HL-60 (cell line): ENCODE results near the gene C14orf39.
A peak's percentile ranks its signal among the peaks of the same experiment; 100 is the strongest.

Source experiments
- DNase-seq, 2 experiments: peaks; one replicate each; pipeline ENCODE4 v3.0.0-alpha.2; 2010 to 2020; ENCODE audit warnings: low read depth in 1 of 2, low spot score in 1 of 2
- H3K27ac ChIP-seq: fragments of 250-450 bp; sonication (Bioruptor Pico); replicated peaks from 2 replicates; pipeline ENCODE4 v1.5.1; 2020; ENCODE audit warnings: mild to moderate bottlenecking, moderate library complexity
- H3K27me3 ChIP-seq: fragments of 250-450 bp; sonication (Bioruptor Pico); 2 replicates; pipeline ENCODE4 v1.5.1; 2021; ENCODE audit warnings: mild to moderate bottlenecking, moderate library complexity; ENCODE audit not compliant: insufficient read depth, poor library complexity, severe bottlenecking
- H3K4me3 ChIP-seq: replicated peaks from 2 replicates; pipeline ENCODE4 v1.5.1; 2011; ENCODE audit warnings: mild to moderate bottlenecking, control low read depth, low read length; ENCODE audit not compliant: insufficient read depth
- GABPA ChIP-seq: IDR thresholded peaks from 2 replicates; pipeline ENCODE4 v1.6.1; 2012; ENCODE audit warnings: low read depth
- POLR2AphosphoS5 ChIP-seq: IDR thresholded peaks from 2 replicates; pipeline ENCODE4 v1.6.1; 2012; ENCODE audit warnings: low read depth
- SPI1 ChIP-seq: IDR thresholded peaks from 2 replicates; pipeline ENCODE4 v1.6.1; 2012; ENCODE audit warnings: low read depth, mild to moderate bottlenecking, borderline replicate concordance
- TF ChIP-seq, protein P1 (sequence below): IDR thresholded peaks from 2 replicates; pipeline ENCODE4 v1.6.1; 2012; ENCODE audit warnings: low read depth; ENCODE audit not compliant: insufficient replicate concordance
- TF ChIP-seq, protein P2 (sequence below): IDR thresholded peaks from one replicate; pipeline ENCODE4 v1.5.1; 2011; ENCODE audit warnings: low read length, control low read depth, inconsistent platforms; ENCODE audit not compliant: insufficient read depth

C14orf39 gene

DNA sequence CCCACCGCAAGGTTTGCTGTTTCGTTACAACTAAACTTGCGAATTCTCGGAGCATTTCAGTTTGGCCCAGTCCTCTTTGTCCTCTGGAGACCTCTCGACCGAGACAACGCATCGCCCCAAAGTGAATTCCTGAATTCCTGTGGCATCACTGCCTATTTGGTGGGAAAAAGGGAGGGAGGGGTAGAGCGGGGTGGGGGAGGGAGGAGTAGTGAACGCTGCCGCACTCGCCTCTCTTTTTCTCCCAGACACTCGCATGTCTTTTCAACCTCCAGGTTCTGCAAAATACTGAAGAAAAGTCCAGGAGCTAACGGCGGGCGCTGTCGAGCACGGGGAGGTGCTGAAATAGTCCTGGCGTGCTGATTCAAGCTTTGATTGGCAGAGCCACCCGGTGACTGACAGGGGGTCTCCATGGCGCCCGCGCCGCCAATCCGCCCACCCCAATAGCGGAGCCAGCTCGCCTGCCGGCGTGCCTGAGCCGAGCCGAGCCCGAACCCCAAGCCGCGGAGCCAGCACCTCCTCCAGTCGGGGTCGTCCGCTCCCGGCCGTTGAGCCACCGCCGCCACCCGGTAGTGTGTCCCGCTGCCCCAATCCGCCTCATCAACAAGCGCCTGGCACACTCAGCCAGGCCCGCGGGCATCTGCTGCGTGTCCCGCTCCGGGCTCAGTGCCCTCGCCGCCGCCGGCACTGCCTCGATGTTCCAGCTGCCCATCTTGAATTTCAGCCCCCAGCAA is 23.0 kb upstream of the C14orf39 start, which contains the start of gene SIX6:
Gene SIX6, plus strand, starts transcription at position 440 of the 731 bp plus-strand sequence. Its CDS starts 253 bp downstream, at position 693.
- Histone ChIP-seq H3K4me3 (no peak within 1 kb of the TSS), H3K27ac (no peak within 1 kb of the TSS), H3K27me3 (peaks cover 94% of the 10 kb centered on the region)
- TF ChIP-seq, protein P1, sequence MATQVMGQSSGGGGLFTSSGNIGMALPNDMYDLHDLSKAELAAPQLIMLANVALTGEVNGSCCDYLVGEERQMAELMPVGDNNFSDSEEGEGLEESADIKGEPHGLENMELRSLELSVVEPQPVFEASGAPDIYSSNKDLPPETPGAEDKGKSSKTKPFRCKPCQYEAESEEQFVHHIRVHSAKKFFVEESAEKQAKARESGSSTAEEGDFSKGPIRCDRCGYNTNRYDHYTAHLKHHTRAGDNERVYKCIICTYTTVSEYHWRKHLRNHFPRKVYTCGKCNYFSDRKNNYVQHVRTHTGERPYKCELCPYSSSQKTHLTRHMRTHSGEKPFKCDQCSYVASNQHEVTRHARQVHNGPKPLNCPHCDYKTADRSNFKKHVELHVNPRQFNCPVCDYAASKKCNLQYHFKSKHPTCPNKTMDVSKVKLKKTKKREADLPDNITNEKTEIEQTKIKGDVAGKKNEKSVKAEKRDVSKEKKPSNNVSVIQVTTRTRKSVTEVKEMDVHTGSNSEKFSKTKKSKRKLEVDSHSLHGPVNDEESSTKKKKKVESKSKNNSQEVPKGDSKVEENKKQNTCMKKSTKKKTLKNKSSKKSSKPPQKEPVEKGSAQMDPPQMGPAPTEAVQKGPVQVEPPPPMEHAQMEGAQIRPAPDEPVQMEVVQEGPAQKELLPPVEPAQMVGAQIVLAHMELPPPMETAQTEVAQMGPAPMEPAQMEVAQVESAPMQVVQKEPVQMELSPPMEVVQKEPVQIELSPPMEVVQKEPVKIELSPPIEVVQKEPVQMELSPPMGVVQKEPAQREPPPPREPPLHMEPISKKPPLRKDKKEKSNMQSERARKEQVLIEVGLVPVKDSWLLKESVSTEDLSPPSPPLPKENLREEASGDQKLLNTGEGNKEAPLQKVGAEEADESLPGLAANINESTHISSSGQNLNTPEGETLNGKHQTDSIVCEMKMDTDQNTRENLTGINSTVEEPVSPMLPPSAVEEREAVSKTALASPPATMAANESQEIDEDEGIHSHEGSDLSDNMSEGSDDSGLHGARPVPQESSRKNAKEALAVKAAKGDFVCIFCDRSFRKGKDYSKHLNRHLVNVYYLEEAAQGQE, result peak; percentile 90
- TF ChIP-seq, protein P2, sequence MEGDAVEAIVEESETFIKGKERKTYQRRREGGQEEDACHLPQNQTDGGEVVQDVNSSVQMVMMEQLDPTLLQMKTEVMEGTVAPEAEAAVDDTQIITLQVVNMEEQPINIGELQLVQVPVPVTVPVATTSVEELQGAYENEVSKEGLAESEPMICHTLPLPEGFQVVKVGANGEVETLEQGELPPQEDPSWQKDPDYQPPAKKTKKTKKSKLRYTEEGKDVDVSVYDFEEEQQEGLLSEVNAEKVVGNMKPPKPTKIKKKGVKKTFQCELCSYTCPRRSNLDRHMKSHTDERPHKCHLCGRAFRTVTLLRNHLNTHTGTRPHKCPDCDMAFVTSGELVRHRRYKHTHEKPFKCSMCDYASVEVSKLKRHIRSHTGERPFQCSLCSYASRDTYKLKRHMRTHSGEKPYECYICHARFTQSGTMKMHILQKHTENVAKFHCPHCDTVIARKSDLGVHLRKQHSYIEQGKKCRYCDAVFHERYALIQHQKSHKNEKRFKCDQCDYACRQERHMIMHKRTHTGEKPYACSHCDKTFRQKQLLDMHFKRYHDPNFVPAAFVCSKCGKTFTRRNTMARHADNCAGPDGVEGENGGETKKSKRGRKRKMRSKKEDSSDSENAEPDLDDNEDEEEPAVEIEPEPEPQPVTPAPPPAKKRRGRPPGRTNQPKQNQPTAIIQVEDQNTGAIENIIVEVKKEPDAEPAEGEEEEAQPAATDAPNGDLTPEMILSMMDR, result no peak
- DNase-seq, result no peak

DNA sequence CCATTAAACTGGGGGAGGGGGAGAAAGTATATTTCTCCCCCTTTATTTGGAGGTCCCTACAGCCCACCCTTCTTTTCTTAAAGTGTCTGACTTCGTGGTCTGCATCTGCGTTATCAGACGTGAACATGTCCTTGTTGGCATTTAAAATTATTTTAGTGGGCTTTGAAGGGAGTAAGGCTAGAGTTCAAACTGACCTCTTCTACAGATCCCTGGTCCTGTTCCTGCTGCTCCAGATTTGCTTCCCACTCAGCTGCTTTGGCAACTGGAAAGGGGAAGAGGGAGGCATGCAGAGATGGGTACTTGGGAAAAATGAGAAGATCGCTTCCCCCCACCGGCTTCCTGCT is 22.5 kb upstream of the C14orf39 start:
- no peak for DNase-seq
- TF ChIP-seq, protein P2, result no peak
- no peak for TF ChIP-seq POLR2AphosphoS5
- TF ChIP-seq SPI1, result no peak
- TF ChIP-seq, protein P1, result no peak
- TF ChIP-seq GABPA, result no peak
- Histone ChIP-seq H3K27me3 (peaks cover 95% of the 10 kb centered on the region), H3K4me3 (no peak overlapping the region), H3K27ac (no peak overlapping the region)

DNA sequence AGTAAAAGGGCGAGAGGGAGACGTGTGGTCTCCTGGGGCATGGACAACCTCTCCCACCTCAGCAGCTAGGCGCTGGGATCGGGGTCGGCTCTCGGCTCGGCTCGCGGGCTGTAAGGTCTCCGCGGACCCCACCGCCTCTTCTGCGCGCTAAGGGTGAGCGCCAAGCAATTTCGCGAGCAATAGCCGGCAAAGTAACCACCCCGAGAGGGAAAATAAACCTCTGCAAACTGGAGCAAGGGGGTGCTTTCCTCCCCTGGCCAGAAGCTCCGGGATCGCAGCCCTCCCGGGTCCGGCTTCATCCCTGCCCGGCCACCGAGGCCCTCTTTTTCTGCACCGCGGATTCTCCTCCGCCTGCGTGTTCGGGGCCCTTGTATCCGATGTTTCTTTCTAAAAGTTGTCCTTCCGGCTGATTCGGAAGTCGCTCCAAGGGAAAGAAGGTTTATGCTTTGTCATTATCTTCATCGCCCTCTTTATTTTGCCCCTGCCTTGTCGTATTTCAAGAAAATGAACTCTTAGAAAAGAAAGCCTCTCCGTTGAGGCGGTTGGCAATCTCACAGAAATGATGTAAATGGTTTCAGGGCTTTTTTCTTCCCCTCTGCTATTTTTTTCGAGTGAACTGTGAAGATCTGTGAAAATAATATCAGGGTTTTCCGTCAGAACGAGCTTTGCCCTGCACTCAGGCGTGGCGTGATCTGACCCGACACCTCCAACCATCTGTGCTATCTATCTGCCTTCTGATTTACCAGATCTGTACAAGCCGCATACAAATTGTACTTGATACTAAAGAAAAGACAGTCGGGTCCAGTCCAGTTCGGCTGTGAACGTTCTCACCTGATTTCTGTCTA is 21.3 kb upstream of the C14orf39 start:
- Histone ChIP-seq H3K27ac (no peak overlapping the region), H3K4me3 (no peak overlapping the region), H3K27me3 (peaks cover 92% of the 10 kb centered on the region)
- DNase-seq, result no peak
- TF ChIP-seq GABPA (no peak), SPI1 (no peak)
- TF ChIP-seq, protein P1, result no peak
- TF ChIP-seq, protein P2, result no peak
